ENCODE results near the gene DTNA. TPM values are rescaled to one million over a fixed set of nuclear protein-coding genes. Genes with fewer than 3 reads are reported as not detected.

The DTNA gene
- polyA plus RNA-seq, 1 experiment: 16.4 TPM

GRCh38 chr18:34816183-34816582 lies 106.1 kb downstream of the DTNA start:
- Histone ChIP-seq H3K27ac (ENCODE audit: low read depth, low read length) (no peak overlapping the region), H3K27me3 (ENCODE audit: control insufficient read depth, insufficient read depth, low read length) (no peaks in the 10 kb centered on the region), H3K9me3 (ENCODE audit: control insufficient read depth, insufficient read depth, low read length) (no peaks in the 10 kb centered on the region), H3K4me3 (ENCODE audit: low read depth, low read length) (no peak overlapping the region)
- no peak for DNase-seq (ENCODE audit: low read depth, low spot score)
- ChIA-PET CTCF (interaction anchor here (1.3 kb wide), 1 partner anchor 154 kb away, joined by 3 read pairs; no protein-coding TSS in a partner anchor), POLR2A (no interaction called here)
- TF ChIP-seq CTCF (IDR thresholded peaks at IDR 0.05; ENCODE audit: low read depth, low read length): no peak

GRCh38 chr18:34817636-34818035 lies 107.5 kb downstream of the DTNA start:
- POLR2A ChIA-PET: no interaction called here
- Histone ChIP-seq H3K27ac (ENCODE audit: low read depth, low read length) (no peak overlapping the region), H3K9me3 (ENCODE audit: control insufficient read depth, insufficient read depth, low read length) (no peaks in the 10 kb centered on the region), H3K4me3 (ENCODE audit: low read depth, low read length) (no peak overlapping the region), H3K27me3 (ENCODE audit: control insufficient read depth, insufficient read depth, low read length) (no peaks in the 10 kb centered on the region)
- CTCF ChIA-PET: interaction anchor here (1.3 kb wide), 1 partner anchor 155 kb away, joined by 3 read pairs; no protein-coding TSS in a partner anchor
- no peak for TF ChIP-seq CTCF (IDR thresholded peaks at IDR 0.05; ENCODE audit: low read depth, low read length)
- DNase-seq (ENCODE audit: low read depth, low spot score): no peak

DNA sequence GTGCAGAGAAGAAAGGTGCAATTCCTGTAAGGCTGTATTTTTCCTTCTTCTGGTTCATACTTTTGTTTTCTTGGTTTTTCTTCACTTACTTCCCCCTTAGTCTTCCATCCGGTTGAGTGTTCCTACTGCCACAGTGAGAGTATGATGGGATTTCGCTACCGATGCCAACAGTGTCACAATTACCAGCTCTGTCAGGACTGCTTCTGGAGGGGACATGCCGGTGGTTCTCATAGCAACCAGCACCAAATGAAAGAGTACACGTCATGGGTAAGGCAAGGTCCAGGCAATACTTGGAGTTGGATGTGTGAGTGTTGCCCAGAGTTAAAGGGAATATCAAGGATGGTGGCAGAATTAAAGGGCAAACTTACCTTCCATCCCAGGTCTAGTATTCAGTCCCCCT lies 108.0 kb downstream of the DTNA start:
- no peaks in the 10 kb centered on the region for H3K9me3 ChIP-seq (ENCODE audit: control insufficient read depth, insufficient read depth, low read length)
- ChIA-PET CTCF (no interaction called here), POLR2A (no interaction called here)
- DNase-seq (ENCODE audit: low read depth, low spot score): no peak
- no peak for TF ChIP-seq CTCF (IDR thresholded peaks at IDR 0.05; ENCODE audit: low read depth, low read length)
- no peak overlapping the region for H3K27ac ChIP-seq (ENCODE audit: low read depth, low read length)
- H3K27me3 ChIP-seq (ENCODE audit: control insufficient read depth, insufficient read depth, low read length): no peaks in the 10 kb centered on the region
- H3K4me3 ChIP-seq (ENCODE audit: low read depth, low read length): no peak overlapping the region

DNA sequence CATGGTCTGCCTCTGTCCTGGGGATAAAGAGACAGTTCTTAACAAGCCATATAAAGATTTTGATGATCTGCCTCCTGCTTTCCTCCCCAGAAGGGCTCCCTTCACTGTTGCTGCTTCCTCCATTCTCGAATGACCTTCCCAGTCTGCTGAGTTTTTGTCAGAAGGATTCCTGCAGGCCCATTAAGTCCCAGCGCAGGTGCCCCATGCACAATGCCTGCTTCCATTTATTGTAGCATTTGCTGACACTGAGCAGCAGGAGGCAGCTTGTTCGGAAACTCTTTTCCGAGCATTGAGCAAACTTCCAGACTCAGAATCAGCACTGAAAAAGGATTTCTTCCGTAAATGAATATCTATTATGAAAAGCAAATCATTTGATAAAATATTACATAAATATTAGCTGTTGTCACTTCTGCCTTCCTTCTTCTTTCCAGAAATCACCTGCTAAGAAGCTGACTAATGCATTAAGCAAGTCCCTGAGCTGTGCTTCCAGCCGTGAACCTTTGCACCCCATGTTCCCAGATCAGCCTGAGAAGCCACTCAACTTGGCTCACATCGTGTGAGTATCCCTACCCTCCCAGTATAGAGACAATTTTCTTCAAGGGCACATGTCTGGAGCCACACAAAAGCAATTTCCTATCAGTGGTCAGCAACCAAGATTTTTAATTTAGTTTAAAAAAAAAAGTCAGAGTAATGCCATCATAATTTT lies 110.4 kb downstream of the DTNA start:
- Histone ChIP-seq H3K27ac (ENCODE audit: low read depth, low read length) (no peak overlapping the region), H3K27me3 (ENCODE audit: control insufficient read depth, insufficient read depth, low read length) (no peaks in the 10 kb centered on the region), H3K9me3 (ENCODE audit: control insufficient read depth, insufficient read depth, low read length) (no peaks in the 10 kb centered on the region), H3K4me3 (ENCODE audit: low read depth, low read length) (no peak overlapping the region)
- DNase-seq (ENCODE audit: low read depth, low spot score): no peak
- POLR2A ChIA-PET: no interaction called here
- CTCF ChIA-PET: interaction anchor here (1.9 to 2.5 kb wide), 2 partner anchors 10 to 160 kb away, joined by 5 to 19 read pairs; no protein-coding TSS in a partner anchor
- no peak for TF ChIP-seq CTCF (IDR thresholded peaks at IDR 0.05; ENCODE audit: low read depth, low read length)

DNA sequence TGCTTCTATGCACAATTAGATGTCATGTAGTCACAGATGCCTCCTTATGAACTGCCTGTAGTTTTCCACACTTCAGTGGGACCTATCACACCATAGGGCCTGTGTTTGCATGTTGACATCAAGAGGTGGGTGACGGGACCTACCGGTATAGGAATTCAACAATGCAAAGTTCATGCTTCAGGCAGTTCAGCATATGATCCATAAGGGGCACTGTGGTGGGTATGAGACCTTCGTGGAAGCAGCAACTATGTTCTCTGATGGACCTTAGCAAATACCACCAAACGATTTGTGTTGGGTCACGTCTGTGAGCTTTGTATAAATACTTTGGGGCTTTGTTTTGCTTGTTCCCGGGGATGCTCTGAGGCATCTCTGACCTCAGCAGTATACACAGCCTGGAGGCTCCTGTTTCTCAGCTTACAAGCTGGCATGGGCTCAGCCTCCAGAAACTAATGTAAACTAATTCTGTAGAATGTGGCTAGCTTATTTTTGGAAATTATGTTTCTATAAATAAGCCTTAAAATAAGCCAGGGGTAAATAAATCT lies 111.6 kb downstream of the DTNA start:
- ChIA-PET POLR2A (interaction anchor here (1.0 kb wide), 1 partner anchor 155 kb away, joined by 3 read pairs; no protein-coding TSS in a partner anchor), CTCF (interaction anchor here (0.7 to 2.5 kb wide), 5 partner anchors 12 to 226 kb away, joined by 3 to 19 read pairs (median 3); no protein-coding TSS in a partner anchor)
- no peaks in the 10 kb centered on the region for H3K9me3 ChIP-seq (ENCODE audit: control insufficient read depth, insufficient read depth, low read length)
- no peak overlapping the region for H3K27ac ChIP-seq (ENCODE audit: low read depth, low read length)
- no peaks in the 10 kb centered on the region for H3K27me3 ChIP-seq (ENCODE audit: control insufficient read depth, insufficient read depth, low read length)
- DNase-seq (ENCODE audit: low read depth, low spot score): peak; percentile 74
- H3K4me3 ChIP-seq (ENCODE audit: low read depth, low read length): no peak overlapping the region
- TF ChIP-seq CTCF (IDR thresholded peaks at IDR 0.05; ENCODE audit: low read depth, low read length): peak; percentile 43
